Spleen (tissue), 11 donors: Measurements from ENCODE around the gene ACACB. TPM values are rescaled to one million over a fixed set of nuclear protein-coding genes. Genes with fewer than 3 reads are reported as not detected.

Experiments used
- DNase-seq: peaks from one replicate; pipeline ENCODE4 v3.0.0-alpha.2; 2020
- H3K27ac ChIP-seq, 8 donors: fragments of 200-600 bp; sonication (generic) in 7 of 8; 1 replicate in 4 of 8; 2 replicates in 4 of 8; pipeline versions ENCODE4 v1.5.0 to v1.8.0; 2016 to 2021; ENCODE audit warnings: inconsistent platforms in 4 of 8, mild to moderate bottlenecking in 4 of 8, moderate library complexity in 1 of 8
- H3K27me3 ChIP-seq, 7 donors: fragments of 200-600 bp; sonication (generic) in 6 of 7; replicated peaks in 1 of 7; 1 replicate in 4 of 7; 2 replicates in 3 of 7; pipeline versions ENCODE4 v1.5.0 to v1.8.0; 2016 to 2021; ENCODE audit warnings: inconsistent platforms in 3 of 7, mild to moderate bottlenecking in 1 of 7
- H3K36me3 ChIP-seq, 6 donors: fragments of 200-600 bp; sonication (generic) in 5 of 6; 1 replicate in 4 of 6; 2 replicates in 2 of 6; pipeline versions ENCODE4 v1.5.0 to v1.8.0; 2016 to 2021; ENCODE audit warnings: inconsistent platforms in 2 of 6
- H3K4me1 ChIP-seq, 6 donors: fragments of 200-600 bp; sonication (generic) in 5 of 6; 1 replicate in 3 of 6; 2 replicates in 3 of 6; pipeline versions ENCODE4 v1.5.0 to v1.8.0; 2016 to 2021; ENCODE audit warnings: inconsistent platforms in 3 of 6
- H3K4me3 ChIP-seq, 8 donors: fragments of 200-600 bp; sonication (generic) in 7 of 8; 1 replicate in 4 of 8; 2 replicates in 4 of 8; pipeline versions ENCODE4 v1.5.0 to v1.8.0; 2016 to 2021; ENCODE audit warnings: inconsistent platforms in 4 of 8, mild to moderate bottlenecking in 4 of 8, moderate library complexity in 2 of 8
- H3K9me3 ChIP-seq, 8 donors: fragments of 200-600 bp; sonication (generic) in 7 of 8; 1 replicate in 4 of 8; 2 replicates in 4 of 8; pipeline versions ENCODE4 v1.5.0 to v1.8.0; 2016 to 2021; ENCODE audit warnings: inconsistent platforms in 4 of 8
- POLR2A ChIP-seq, 3 donors: fragments of 450-650 bp; IDR thresholded peaks; one replicate each; pipeline ENCODE4 v1.5.1; 2017; ENCODE audit warnings: antibody characterized with exemption in 3 of 3, mild to moderate bottlenecking in 1 of 3
- POLR2AphosphoS5 ChIP-seq, 3 donors: sonication (generic); formaldehyde crosslinking; IDR thresholded peaks; one replicate each; pipeline ENCODE4 v1.5.1; 2017; ENCODE audit warnings: antibody characterized with exemption in 3 of 3
- WGBS, 5 donors: extraction: QIAGEN DNeasy Blood & Tissue Kit in 3 of 5; methylation state at CpG; one replicate each; pipeline versions ENCODE4 v1.1.5 to v1.1.7; 2013 to 2018; 5-methylcytosine and 5-hydroxymethylcytosine counted together
- intact Hi-C: fragments of 100-400 bp; cut with DNase I; formaldehyde crosslinking; loops from one replicate; pipeline ENCODE4 v1.15.0; 2023; ENCODE audit warnings: low total_unique reads
- polyA plus RNA-seq, 3 donors: library from polyadenylated mRNA; stranded (reverse); fragments of 200-250 nt; gene quantifications; one replicate each; pipeline ENCODE4 v1.2.1, GENCODE V29; 2013
- total RNA-seq, 7 donors: library from RNA; depleted of rRNA in 3 of 7; stranded (reverse); fragments of >200 nt in 3 of 7; fragmentation: NEBNext Ultra II Directional in 4 of 7; extraction: Animal tissue kit (Norgen Biotek cat#: 25700) in 4 of 7; gene quantifications; one replicate each; pipeline versions ENCODE4 v1.1.0 to v1.2.1, GENCODE V29; 2016 to 2021
- TF ChIP-seq, protein P1 (sequence below), 11 experiments: fragments of 200-600 bp in 7 of 11; fragments of 450-650 bp in 4 of 11; sonication (generic) in 4 of 11; IDR thresholded peaks in 8 of 11; conservative IDR thresholded peaks in 3 of 11; 1 replicate in 7 of 11; 2 replicates in 4 of 11; pipeline versions ENCODE4 v1.4.0 to v1.8.0; 2016 to 2021; ENCODE audit warnings: antibody characterized with exemption in 11 of 11, inconsistent platforms in 4 of 11, mild to moderate bottlenecking in 1 of 11
- donor health status: healthy with polysubstance abuse.
- donor health status: DM: no; HTN: no; CAD: no; lungs with moderate emphysema.
- donor health status: DM: no; HTN: no; CAD: no.
- donor health status: Bipolar disorder and iron deficiency.
- donor health status: healthy.
- donor health status: DM: no; HTN: no; CAD: no.
- donor health status: DM: yes; HTN: yes; CAD: no.

Gene ACACB
- total and polyA plus RNA-seq, 10 donors: 2.8 to 111 (median 29.1) TPM

DNA sequence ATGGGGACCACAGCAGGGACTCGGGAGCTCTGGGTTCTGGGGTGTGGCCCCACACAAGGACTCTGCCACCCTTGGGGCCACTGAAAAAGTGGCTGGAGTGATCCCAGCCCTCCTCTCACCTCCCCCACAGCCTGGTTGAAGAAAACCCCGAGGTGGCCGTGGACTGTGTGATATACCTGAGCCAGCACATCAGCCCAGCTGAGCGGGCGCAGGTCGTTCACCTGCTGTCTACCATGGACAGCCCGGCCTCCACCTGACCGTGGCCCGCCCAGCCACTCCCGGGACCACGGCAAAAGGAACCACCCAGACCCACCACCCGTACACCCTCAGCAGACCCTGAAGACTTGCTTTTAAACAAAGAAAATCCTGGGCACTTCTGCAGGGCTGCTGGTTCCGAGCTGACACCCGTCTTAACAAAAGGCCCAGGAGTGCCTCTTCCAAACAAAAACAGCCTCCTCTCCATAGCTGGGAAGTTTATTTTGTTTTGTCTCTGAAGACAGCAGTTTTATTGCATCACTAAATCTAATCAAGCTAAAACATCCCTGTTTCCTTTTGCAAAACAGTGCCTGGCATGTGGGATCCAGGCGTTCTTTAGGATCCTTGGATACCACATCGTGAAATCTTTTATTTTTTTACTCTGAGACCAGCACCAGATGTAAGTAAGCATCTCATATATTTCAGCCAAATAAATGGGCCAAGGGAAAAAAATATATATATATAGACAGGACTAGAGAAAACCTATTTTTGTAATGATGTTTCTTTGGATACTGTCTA lies 149.9 kb downstream of the ACACB start:
- Histone ChIP-seq H3K36me3 (peaks cover 0 to 80% (median 26%) of the 10 kb centered on the region in 6 donors), H3K9me3 (peaks cover 0 to 21% (median 17%) of the 10 kb centered on the region in 8 donors), H3K27me3 (no peaks in the 10 kb centered on the region), H3K27ac (no peak overlapping the region), H3K4me3 (no peak overlapping the region), H3K4me1 (peaks cover 0 to 5% (median 0%) of the 10 kb centered on the region in 6 donors)
- no peak for DNase-seq
- no peak for TF ChIP-seq POLR2A (IDR thresholded peaks at IDR 0.05)
- TF ChIP-seq, protein P1, sequence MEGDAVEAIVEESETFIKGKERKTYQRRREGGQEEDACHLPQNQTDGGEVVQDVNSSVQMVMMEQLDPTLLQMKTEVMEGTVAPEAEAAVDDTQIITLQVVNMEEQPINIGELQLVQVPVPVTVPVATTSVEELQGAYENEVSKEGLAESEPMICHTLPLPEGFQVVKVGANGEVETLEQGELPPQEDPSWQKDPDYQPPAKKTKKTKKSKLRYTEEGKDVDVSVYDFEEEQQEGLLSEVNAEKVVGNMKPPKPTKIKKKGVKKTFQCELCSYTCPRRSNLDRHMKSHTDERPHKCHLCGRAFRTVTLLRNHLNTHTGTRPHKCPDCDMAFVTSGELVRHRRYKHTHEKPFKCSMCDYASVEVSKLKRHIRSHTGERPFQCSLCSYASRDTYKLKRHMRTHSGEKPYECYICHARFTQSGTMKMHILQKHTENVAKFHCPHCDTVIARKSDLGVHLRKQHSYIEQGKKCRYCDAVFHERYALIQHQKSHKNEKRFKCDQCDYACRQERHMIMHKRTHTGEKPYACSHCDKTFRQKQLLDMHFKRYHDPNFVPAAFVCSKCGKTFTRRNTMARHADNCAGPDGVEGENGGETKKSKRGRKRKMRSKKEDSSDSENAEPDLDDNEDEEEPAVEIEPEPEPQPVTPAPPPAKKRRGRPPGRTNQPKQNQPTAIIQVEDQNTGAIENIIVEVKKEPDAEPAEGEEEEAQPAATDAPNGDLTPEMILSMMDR (IDR thresholded peaks at IDR 0.05 in 8 of 11, conservative IDR thresholded peaks at IDR 0.05 in 3 of 11): no peak
- TF ChIP-seq POLR2AphosphoS5 (IDR thresholded peaks at IDR 0.05): peak in 1 of 3 donors; percentile 9
- 83 to 94% (median 93%) methylated on average over 11 to 16 of the region's 16 CpGs for WGBS, 5 donors
- intact Hi-C loops: no loop called here

DNA sequence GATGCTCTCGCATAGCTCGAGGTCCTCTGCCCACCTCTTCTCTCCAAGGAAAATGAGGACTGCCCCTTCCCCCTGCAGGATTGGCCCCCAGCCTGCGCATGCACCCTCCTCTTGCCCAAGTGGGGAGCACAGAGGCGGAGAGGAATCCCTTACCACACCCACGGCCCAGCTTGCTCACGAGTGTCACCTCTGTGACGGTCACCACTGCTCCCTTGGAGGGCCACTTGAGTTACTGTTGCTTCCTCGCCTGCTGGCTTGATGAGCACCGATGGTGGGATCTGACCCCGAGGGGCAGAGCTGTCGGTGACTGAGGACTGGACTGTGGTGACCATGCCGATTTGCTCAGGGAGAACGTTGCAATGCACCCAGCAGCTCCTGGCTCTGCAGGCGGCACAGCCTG lies 151.0 kb downstream of the ACACB start:
- intact Hi-C loops: no loop called here
- WGBS, 5 donors: 73 to 94% (median 91%) methylated on average over 9 to 14 of the region's 14 CpGs
- Histone ChIP-seq H3K27ac (no peak overlapping the region), H3K36me3 (peaks cover 0 to 69% (median 26%) of the 10 kb centered on the region in 6 donors), H3K4me3 (no peak overlapping the region), H3K27me3 (no peaks in the 10 kb centered on the region), H3K9me3 (peaks cover 0 to 21% (median 17%) of the 10 kb centered on the region in 8 donors), H3K4me1 (peaks cover 0 to 5% (median 0%) of the 10 kb centered on the region in 6 donors)
- TF ChIP-seq POLR2AphosphoS5 (IDR thresholded peaks at IDR 0.05) (peak in 1 of 3 donors; percentile 25), POLR2A (IDR thresholded peaks at IDR 0.05) (no peak)
- TF ChIP-seq, protein P1 (IDR thresholded peaks at IDR 0.05 in 8 of 11, conservative IDR thresholded peaks at IDR 0.05 in 3 of 11): no peak
- DNase-seq: no peak

DNA sequence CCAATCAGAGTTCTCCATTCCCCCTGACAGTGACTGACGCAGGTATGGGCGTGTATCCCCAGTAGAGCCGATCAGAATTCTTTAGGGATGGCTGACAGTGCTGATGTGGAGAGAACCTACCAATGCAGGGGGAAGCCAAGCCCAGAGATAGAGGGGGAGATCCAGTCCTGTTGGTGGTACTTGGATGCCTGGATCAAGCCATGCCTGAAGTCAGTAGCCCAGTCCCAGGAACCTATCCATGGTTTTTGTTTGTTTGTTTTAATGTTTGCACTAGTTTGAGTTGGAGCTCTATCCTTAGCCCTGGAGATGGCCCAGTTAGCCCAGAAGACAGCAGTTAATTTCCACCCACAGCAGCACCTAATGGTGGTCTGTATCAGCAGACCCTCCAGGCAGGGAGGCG lies 152.5 kb downstream of the ACACB start:
- TF ChIP-seq POLR2A (IDR thresholded peaks at IDR 0.05) (no peak), POLR2AphosphoS5 (IDR thresholded peaks at IDR 0.05) (no peak)
- TF ChIP-seq, protein P1 (IDR thresholded peaks at IDR 0.05 in 8 of 11, conservative IDR thresholded peaks at IDR 0.05 in 3 of 11): no peak
- no peak overlapping the region for H3K4me3 ChIP-seq
- H3K27ac ChIP-seq: no peak overlapping the region
- intact Hi-C loops: no loop called here
- peaks cover 0 to 16% (median 9%) of the 10 kb centered on the region in 8 donors for H3K9me3 ChIP-seq
- peaks cover 0 to 10% (median 0%) of the 10 kb centered on the region in 7 donors for H3K27me3 ChIP-seq
- peaks cover 0 to 54% (median 24%) of the 10 kb centered on the region in 6 donors for H3K36me3 ChIP-seq
- peaks cover 0 to 5% (median 0%) of the 10 kb centered on the region in 6 donors for H3K4me1 ChIP-seq
- no peak for DNase-seq
- 80 to 100% (median 94%) methylated on average over 3 to 4 of the region's 4 CpGs for WGBS, 5 donors

DNA sequence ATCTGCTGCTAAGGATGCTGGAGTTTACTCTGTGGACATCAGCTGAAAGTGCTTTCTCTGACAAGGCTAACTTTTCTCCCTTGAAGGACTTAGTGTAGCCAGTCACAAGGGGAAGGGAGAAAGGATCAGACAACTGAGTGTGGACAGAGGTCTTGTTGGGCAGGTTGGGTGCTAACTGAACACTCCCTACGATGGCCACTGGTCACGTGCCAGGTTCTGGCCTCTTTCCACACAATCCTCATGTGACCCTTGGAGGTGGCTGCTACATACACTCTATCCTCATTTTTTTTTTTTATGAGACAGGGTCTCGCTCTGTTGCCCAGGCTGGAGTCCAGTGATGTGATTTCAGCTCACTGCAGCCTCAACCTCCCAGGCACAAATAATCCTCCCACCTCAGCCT lies 153.0 kb downstream of the ACACB start:
- H3K4me3 ChIP-seq: no peak overlapping the region
- TF ChIP-seq POLR2AphosphoS5 (IDR thresholded peaks at IDR 0.05) (no peak), POLR2A (IDR thresholded peaks at IDR 0.05) (no peak)
- TF ChIP-seq, protein P1 (IDR thresholded peaks at IDR 0.05 in 8 of 11, conservative IDR thresholded peaks at IDR 0.05 in 3 of 11): no peak
- no peak for DNase-seq
- H3K4me1 ChIP-seq: peaks cover 0 to 5% (median 0%) of the 10 kb centered on the region in 6 donors
- H3K36me3 ChIP-seq: peaks cover 0 to 49% (median 24%) of the 10 kb centered on the region in 6 donors
- H3K27ac ChIP-seq: no peak overlapping the region
- intact Hi-C loops: no loop called here
- peaks cover 0 to 16% (median 9%) of the 10 kb centered on the region in 8 donors for H3K9me3 ChIP-seq
- 81 to 95% (median 86%) methylated on average over 3 of the region's 3 CpGs for WGBS, 5 donors
- peaks cover 0 to 10% (median 0%) of the 10 kb centered on the region in 7 donors for H3K27me3 ChIP-seq
